ENCODE results near the gene B3GALT4. TPM values are rescaled to one million over a fixed set of nuclear protein-coding genes. Genes with fewer than 3 reads are reported as not detected.

The B3GALT4 gene
- total and polyA plus RNA-seq, 2 of the 13 experiments (the other 11 are each of a cell fraction or from before 2014, with no cell fraction given): 0.04 to 0.27 TPM

DNA sequence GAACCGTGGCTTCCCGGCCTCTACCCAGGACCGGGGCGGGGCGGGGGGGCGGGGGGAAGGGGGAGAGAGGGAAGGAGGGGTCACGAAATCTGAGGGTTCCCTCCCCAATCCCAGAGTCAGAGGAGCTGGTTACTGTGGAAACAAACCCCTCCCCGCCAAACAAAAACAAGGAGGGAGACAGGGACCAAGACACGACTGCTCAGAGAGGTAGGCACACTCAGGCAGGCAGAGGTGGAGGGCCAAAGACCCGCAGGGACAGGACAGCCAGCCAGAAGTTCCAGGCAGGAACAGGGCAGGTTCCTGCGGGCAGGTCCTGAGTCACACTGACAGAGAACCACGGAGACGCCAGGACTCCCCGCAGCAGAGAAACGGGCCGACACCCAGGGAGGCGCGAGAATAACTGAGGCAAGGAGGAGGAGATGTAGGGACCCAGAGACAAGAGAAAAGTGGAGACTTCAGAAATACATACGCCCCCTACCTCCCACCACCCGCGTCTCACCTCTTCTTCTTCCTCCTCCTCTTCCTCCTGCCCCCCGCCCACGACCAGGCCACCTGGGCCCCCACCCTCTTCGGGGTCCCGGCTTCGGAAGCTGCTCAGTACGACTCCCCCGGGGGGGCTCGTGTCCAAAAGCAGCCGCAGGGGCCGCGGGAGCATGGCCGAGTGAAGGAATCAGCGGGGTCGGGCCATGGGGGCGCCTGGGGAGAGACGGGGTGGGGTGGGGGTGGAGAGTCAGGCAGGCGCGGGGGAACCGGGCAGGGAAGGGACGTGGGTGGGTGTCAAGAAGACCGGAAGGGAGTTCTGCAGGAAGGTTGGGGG is 21.2 kb downstream of the B3GALT4 start (continued):
- TF ChIP-seq RFX3 (CRISPR knock-in tag; IDR thresholded peaks at IDR 0.05) (peak; percentile 36; the same call in 1 of the 2 replicates), CENPX (CRISPR knock-in tag; IDR thresholded peaks at IDR 0.05) (no peak), MAZ (IDR thresholded peaks at IDR 0.05; ENCODE audit: borderline replicate concordance, low read depth, low read length) (peak; percentile 4; the same call in 1 of the 2 replicates), MAZ (CRISPR knock-in tag; IDR thresholded peaks at IDR 0.05; ENCODE audit: low read depth) (no peak), ZNF839 (CRISPR knock-in tag; IDR thresholded peaks at IDR 0.05; ENCODE audit: borderline replicate concordance) (no peak), NPAS2 (CRISPR knock-in tag; IDR thresholded peaks at IDR 0.05; ENCODE audit: borderline replicate concordance) (no peak), BORCS8-MEF2B (CRISPR knock-in tag; IDR thresholded peaks at IDR 0.05) (no peak), ZNF552 (CRISPR knock-in tag; IDR thresholded peaks at IDR 0.05; ENCODE audit: borderline replicate concordance) (no peak), ONECUT2 (CRISPR knock-in tag; IDR thresholded peaks at IDR 0.05) (no peak), ZNF773 (CRISPR knock-in tag; IDR thresholded peaks at IDR 0.05; ENCODE audit: borderline replicate concordance) (no peak), MED8 (CRISPR knock-in tag; IDR thresholded peaks at IDR 0.05; ENCODE audit: insufficient replicate concordance) (no peak), FIP1L1 (IDR thresholded peaks at IDR 0.05; ENCODE audit: borderline replicate concordance, insufficient read depth, low read depth, low read length) (0 out of 2 replicates have a peak, but pooled peaks have one; percentile 15), ZFP90 (CRISPR knock-in tag; IDR thresholded peaks at IDR 0.05; ENCODE audit: borderline replicate concordance) (no peak), ETV5 (CRISPR knock-in tag; IDR thresholded peaks at IDR 0.05; ENCODE audit: borderline replicate concordance) (no peak)
- TF ChIP-seq, protein P1, sequence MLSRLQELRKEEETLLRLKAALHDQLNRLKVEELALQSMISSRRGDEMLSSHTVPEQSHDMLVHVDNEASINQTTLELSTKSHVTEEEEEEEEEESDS (CRISPR knock-in tag; IDR thresholded peaks at IDR 0.05; ENCODE audit: borderline replicate concordance): no peak
- TF ChIP-seq, protein P2, sequence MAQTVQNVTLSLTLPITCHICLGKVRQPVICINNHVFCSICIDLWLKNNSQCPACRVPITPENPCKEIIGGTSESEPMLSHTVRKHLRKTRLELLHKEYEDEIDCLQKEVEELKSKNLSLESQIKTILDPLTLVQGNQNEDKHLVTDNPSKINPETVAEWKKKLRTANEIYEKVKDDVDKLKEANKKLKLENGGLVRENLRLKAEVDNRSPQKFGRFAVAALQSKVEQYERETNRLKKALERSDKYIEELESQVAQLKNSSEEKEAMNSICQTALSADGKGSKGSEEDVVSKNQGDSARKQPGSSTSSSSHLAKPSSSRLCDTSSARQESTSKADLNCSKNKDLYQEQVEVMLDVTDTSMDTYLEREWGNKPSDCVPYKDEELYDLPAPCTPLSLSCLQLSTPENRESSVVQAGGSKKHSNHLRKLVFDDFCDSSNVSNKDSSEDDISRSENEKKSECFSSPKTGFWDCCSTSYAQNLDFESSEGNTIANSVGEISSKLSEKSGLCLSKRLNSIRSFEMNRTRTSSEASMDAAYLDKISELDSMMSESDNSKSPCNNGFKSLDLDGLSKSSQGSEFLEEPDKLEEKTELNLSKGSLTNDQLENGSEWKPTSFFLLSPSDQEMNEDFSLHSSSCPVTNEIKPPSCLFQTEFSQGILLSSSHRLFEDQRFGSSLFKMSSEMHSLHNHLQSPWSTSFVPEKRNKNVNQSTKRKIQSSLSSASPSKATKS (CRISPR knock-in tag; IDR thresholded peaks at IDR 0.05): no peak
- TF ChIP-seq, protein P3, sequence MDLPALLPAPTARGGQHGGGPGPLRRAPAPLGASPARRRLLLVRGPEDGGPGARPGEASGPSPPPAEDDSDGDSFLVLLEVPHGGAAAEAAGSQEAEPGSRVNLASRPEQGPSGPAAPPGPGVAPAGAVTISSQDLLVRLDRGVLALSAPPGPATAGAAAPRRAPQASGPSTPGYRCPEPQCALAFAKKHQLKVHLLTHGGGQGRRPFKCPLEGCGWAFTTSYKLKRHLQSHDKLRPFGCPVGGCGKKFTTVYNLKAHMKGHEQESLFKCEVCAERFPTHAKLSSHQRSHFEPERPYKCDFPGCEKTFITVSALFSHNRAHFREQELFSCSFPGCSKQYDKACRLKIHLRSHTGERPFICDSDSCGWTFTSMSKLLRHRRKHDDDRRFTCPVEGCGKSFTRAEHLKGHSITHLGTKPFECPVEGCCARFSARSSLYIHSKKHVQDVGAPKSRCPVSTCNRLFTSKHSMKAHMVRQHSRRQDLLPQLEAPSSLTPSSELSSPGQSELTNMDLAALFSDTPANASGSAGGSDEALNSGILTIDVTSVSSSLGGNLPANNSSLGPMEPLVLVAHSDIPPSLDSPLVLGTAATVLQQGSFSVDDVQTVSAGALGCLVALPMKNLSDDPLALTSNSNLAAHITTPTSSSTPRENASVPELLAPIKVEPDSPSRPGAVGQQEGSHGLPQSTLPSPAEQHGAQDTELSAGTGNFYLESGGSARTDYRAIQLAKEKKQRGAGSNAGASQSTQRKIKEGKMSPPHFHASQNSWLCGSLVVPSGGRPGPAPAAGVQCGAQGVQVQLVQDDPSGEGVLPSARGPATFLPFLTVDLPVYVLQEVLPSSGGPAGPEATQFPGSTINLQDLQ (CRISPR knock-in tag; IDR thresholded peaks at IDR 0.05): no peak
- TF ChIP-seq, protein P4, sequence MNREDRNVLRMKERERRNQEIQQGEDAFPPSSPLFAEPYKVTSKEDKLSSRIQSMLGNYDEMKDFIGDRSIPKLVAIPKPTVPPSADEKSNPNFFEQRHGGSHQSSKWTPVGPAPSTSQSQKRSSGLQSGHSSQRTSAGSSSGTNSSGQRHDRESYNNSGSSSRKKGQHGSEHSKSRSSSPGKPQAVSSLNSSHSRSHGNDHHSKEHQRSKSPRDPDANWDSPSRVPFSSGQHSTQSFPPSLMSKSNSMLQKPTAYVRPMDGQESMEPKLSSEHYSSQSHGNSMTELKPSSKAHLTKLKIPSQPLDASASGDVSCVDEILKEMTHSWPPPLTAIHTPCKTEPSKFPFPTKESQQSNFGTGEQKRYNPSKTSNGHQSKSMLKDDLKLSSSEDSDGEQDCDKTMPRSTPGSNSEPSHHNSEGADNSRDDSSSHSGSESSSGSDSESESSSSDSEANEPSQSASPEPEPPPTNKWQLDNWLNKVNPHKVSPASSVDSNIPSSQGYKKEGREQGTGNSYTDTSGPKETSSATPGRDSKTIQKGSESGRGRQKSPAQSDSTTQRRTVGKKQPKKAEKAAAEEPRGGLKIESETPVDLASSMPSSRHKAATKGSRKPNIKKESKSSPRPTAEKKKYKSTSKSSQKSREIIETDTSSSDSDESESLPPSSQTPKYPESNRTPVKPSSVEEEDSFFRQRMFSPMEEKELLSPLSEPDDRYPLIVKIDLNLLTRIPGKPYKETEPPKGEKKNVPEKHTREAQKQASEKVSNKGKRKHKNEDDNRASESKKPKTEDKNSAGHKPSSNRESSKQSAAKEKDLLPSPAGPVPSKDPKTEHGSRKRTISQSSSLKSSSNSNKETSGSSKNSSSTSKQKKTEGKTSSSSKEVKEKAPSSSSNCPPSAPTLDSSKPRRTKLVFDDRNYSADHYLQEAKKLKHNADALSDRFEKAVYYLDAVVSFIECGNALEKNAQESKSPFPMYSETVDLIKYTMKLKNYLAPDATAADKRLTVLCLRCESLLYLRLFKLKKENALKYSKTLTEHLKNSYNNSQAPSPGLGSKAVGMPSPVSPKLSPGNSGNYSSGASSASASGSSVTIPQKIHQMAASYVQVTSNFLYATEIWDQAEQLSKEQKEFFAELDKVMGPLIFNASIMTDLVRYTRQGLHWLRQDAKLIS (CRISPR knock-in tag; IDR thresholded peaks at IDR 0.05): no peak
